Measurements from ENCODE around the gene TDRD10. TPM values are rescaled to one million over a fixed set of nuclear protein-coding genes. Genes with fewer than 3 reads are reported as not detected.

Gene TDRD10
- total and polyA plus RNA-seq, 2 experiments from 2014 or later = 0.29 TPM; not detected in 1

GRCh38 chr1:154565876-154566275 lies 63.9 kb downstream of the TDRD10 start:
- Histone ChIP-seq H3K9me2 (ENCODE audit: insufficient read depth) (no peaks in the 10 kb centered on the region), H3K4me3 (no peak overlapping the region), H3K27ac (ENCODE audit: low read depth) (no peak overlapping the region), H3K36me3 (ENCODE audit: insufficient read depth) (no peaks in the 10 kb centered on the region), H4K20me1 (replicated peaks; ENCODE audit: insufficient read depth) (no peaks in the 10 kb centered on the region), H3K4me1 (ENCODE audit: insufficient read depth) (peaks cover 15% of the 10 kb centered on the region), H3K79me2 (replicated peaks; ENCODE audit: insufficient read depth) (no peaks in the 10 kb centered on the region), H3F3A (replicated peaks; ENCODE audit: low read depth) (peaks cover 17% of the 10 kb centered on the region), H2AFZ (no peak overlapping the region), H3K27me3 (ENCODE audit: insufficient read depth) (0 out of 2 replicates have a peak, but pooled peaks cover 4% of the 10 kb centered on the region), H3K4me2 (no peak overlapping the region)
- peaks cover 10% of the 10 kb centered on the region for H3K27me3 Mint-ChIP-seq (ENCODE audit: insufficient read depth, low read depth, poor library complexity)
- peaks cover 17% of the 10 kb centered on the region for H3K4me1 Mint-ChIP-seq
- TF ChIP-seq NANOG (IDR thresholded peaks at IDR 0.05; ENCODE audit: borderline replicate concordance) = no peak
- no peak for TF ChIP-seq EZH2 (IDR thresholded peaks at IDR 0.05; ENCODE audit: low read depth, unreplicated experiment)
- TF ChIP-seq ZNF331 (CRISPR knock-in tag; IDR thresholded peaks at IDR 0.05; ENCODE audit: low read depth) = no peak
- no peak for TF ChIP-seq ZNF114 (CRISPR knock-in tag; IDR thresholded peaks at IDR 0.05)
- TF ChIP-seq JUNB (IDR thresholded peaks at IDR 0.05; ENCODE audit: unreplicated experiment) = no peak
- TF ChIP-seq CREB1 (CRISPR knock-in tag; IDR thresholded peaks at IDR 0.05; ENCODE audit: low read depth) = no peak
- TF ChIP-seq STAT1 (IDR thresholded peaks at IDR 0.05; ENCODE audit: unreplicated experiment) = no peak
- TF ChIP-seq EZH2phosphoT487 (IDR thresholded peaks at IDR 0.05; ENCODE audit: unreplicated experiment) = no peak
- no peak for TF ChIP-seq ETS1 (IDR thresholded peaks at IDR 0.05)
- no peak for TF ChIP-seq ZNF462 (CRISPR knock-in tag; IDR thresholded peaks at IDR 0.05)
- no peak for TF ChIP-seq REST (IDR thresholded peaks at IDR 0.05; ENCODE audit: unreplicated experiment)
- no peak for TF ChIP-seq CTCF (conservative IDR thresholded peaks at IDR 0.05; ENCODE audit: low read depth in 2 of 2)
- no peak for TF ChIP-seq POLR2AphosphoS5 (IDR thresholded peaks at IDR 0.05; ENCODE audit: low read depth)
- H3K9me3 Mint-ChIP-seq = no peaks in the 10 kb centered on the region
- H3K36me3 Mint-ChIP-seq (ENCODE audit: low read depth) = no peaks in the 10 kb centered on the region; the same call in 2 of the 3 replicates
- DNase-seq (ENCODE audit: low spot score) (no peak), ATAC-seq (no peak)
- no peak overlapping the region; the same call in 2 of the 3 replicates for H3K4me3 Mint-ChIP-seq
- no peak overlapping the region for H3K27ac Mint-ChIP-seq

All from GM23338 (cell line).